SK-N-MC (cell line): ENCODE results near the gene ACBD3.

ENCODE experiments used
- EZH2 ChIP-seq: fragments of 200-600 bp; sonication (generic); IDR thresholded peaks from one replicate; pipeline ENCODE4 v1.6.1; 2017; ENCODE audit warnings: antibody characterized with exemption
- POLR2AphosphoS5 ChIP-seq: IDR thresholded peaks from 2 replicates; pipeline ENCODE4 v1.6.1; 2012; ENCODE audit warnings: mild to moderate bottlenecking, low read depth, low read length, borderline replicate concordance

- TF ChIP-seq POLR2AphosphoS5: no peak
- no peak for TF ChIP-seq EZH2
Observed at GRCh38 chr1:226222686-226223085, 36.1 kb upstream of the ACBD3 start.
